Retinal pigment epithelial cell (primary cell): ENCODE measurements around the gene SLC17A7.

Source experiments
- DNase-seq: peaks from one replicate; pipeline ENCODE4 v3.0.0-alpha.2; 2010; ENCODE audit warnings: low read depth
- H3K4me3 ChIP-seq: 2 replicates; pipeline ENCODE4 v1.5.1; 2011; ENCODE audit warnings: mild to moderate bottlenecking, low read length, control low read depth, moderate library complexity
- TF ChIP-seq, protein P1 (sequence below): conservative IDR thresholded peaks from 2 replicates; pipeline ENCODE4 v1.5.1; 2011; ENCODE audit warnings: low read depth, low read length, control low read depth, inconsistent platforms

SLC17A7 gene

GRCh38 chr19:49430172-49430677 is 11.1 kb downstream of the SLC17A7 start:
- H3K4me3 ChIP-seq: no peak overlapping the region
- no peak for DNase-seq
- TF ChIP-seq, protein P1, sequence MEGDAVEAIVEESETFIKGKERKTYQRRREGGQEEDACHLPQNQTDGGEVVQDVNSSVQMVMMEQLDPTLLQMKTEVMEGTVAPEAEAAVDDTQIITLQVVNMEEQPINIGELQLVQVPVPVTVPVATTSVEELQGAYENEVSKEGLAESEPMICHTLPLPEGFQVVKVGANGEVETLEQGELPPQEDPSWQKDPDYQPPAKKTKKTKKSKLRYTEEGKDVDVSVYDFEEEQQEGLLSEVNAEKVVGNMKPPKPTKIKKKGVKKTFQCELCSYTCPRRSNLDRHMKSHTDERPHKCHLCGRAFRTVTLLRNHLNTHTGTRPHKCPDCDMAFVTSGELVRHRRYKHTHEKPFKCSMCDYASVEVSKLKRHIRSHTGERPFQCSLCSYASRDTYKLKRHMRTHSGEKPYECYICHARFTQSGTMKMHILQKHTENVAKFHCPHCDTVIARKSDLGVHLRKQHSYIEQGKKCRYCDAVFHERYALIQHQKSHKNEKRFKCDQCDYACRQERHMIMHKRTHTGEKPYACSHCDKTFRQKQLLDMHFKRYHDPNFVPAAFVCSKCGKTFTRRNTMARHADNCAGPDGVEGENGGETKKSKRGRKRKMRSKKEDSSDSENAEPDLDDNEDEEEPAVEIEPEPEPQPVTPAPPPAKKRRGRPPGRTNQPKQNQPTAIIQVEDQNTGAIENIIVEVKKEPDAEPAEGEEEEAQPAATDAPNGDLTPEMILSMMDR: no peak

- DNase-seq: no peak
- no peak overlapping the region for H3K4me3 ChIP-seq
- TF ChIP-seq, protein P1: no peak
These were observed 12.5 kb downstream of the SLC17A7 start for GRCh38 chr19:49428547-49429451.

- no peak overlapping the region for H3K4me3 ChIP-seq
- DNase-seq: no peak
- TF ChIP-seq, protein P1: no peak
These were observed 13.3 kb downstream of the SLC17A7 start for GRCh38 chr19:49427855-49428546.

DNA sequence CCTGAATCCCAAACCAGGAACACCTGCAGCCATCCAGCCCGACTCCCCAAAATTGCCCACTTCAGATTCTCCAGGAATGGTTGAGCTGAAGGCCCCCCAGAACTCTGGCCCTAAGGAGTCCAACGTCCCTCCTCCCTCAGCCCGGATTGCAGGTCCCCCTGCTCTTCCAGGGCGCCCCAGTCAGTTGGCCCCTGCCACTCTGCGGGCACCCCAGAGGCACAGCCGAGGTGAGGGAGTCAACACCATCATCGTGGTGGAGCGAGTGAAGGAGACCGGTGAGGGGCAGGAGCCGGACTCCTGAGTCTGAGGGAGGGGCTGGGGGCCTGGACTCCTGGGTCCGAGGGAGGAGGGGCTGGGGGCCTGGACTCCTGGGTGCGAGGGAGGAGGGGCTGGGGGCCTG is 14.0 kb downstream of the SLC17A7 start:
- no peak for DNase-seq
- TF ChIP-seq, protein P1: no peak
- no peak overlapping the region for H3K4me3 ChIP-seq

- TF ChIP-seq, protein P1: no peak
- DNase-seq: no peak
- no peak overlapping the region for H3K4me3 ChIP-seq
These were observed 15.3 kb downstream of the SLC17A7 start for GRCh38 chr19:49425922-49426592.

- H3K4me3 ChIP-seq: no peak within 1 kb of the TSS
- no peak for DNase-seq
- TF ChIP-seq, protein P1: no peak
These were observed 16.1 kb downstream of the SLC17A7 start, which contains the start of gene GFY for GRCh38 chr19:49425178-49425577. Gene GFY, plus strand, starts transcription at chr19:49425388. Its CDS starts 1,043 bp downstream, at chr19:49426431.
